ENCODE results near the gene PRM3.

Gene PRM3

DNA sequence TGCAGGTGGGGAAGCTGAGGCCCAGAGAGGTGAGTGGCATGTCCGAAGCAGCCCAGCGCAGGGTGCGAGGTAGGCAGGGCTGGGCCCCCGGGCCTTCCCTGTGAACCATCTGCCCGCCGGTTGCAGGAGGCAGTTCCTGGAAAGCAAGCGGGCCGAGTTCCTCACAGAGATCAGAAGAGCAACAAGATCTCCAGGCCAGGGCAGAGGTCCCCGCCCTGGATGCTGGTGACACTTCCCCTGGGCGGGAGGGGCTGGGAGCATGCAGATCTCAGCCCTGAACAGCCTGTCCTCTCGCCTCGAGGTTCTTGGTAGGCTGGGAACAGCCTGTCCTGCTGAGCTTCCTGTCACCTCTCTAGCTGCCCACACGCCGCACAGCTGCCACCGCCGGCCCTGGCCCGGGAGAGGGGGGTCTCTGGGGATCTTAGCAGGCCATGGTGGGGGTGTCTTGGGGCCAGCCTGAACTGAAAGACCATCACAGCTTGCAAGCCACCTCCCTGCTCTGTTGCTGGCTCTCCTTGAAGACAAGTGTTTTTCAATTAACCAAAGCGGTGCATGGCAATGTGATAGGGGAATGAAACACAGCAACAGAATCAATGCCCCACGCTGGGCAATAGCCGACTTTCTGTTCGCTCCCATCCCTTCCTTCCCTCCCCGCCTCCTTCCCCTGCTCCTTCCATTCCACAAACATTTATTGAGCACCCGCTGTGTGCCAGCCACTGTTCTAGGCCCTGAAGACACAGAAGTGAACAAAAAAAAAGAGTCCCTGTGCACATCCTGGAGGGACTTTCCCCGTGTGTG lies 49.1 kb downstream of the PRM3 start:
- peak; percentile 60 to 64 for DNase-seq
